ENCODE results near the gene ERI3.

- TF ChIP-seq NFIC (IDR thresholded peaks at IDR 0.05) (no peak), EP300 (IDR thresholded peaks at IDR 0.05; ENCODE audit: borderline replicate concordance) (no peak), TAF1 (IDR thresholded peaks at IDR 0.05; ENCODE audit: low read depth) (no peak), EGR1 (IDR thresholded peaks at IDR 0.05) (no peak), REST (IDR thresholded peaks at IDR 0.05; ENCODE audit: low read depth) (no peak), YY1 (IDR thresholded peaks at IDR 0.05; ENCODE audit: low read depth) (no peak), USF1 (IDR thresholded peaks at IDR 0.05) (no peak), TCF12 (IDR thresholded peaks at IDR 0.05; ENCODE audit: low read depth) (no peak), MAX (IDR thresholded peaks at IDR 0.05) (no peak), FOXM1 (IDR thresholded peaks at IDR 0.05; ENCODE audit: borderline replicate concordance, low read depth) (no peak), ZBTB7A (IDR thresholded peaks at IDR 0.05; ENCODE audit: low read depth) (no peak), RAD21 (IDR thresholded peaks at IDR 0.05; ENCODE audit: low read depth) (no peak), TEAD4 (IDR thresholded peaks at IDR 0.05) (no peak), CEBPB (IDR thresholded peaks at IDR 0.05) (no peak)
Measured at GRCh38 chr1:44228218-44228617, 126.8 kb downstream of the ERI3 start.

All from Ishikawa (cell line).